ENCODE measurements around the gene BPTF. TPM values are rescaled to one million over a fixed set of nuclear protein-coding genes. Genes with fewer than 3 reads are reported as not detected.

The BPTF gene
- total RNA-seq, 2 donors from 2014 or later: 53.3 to 77.3 TPM

DNA sequence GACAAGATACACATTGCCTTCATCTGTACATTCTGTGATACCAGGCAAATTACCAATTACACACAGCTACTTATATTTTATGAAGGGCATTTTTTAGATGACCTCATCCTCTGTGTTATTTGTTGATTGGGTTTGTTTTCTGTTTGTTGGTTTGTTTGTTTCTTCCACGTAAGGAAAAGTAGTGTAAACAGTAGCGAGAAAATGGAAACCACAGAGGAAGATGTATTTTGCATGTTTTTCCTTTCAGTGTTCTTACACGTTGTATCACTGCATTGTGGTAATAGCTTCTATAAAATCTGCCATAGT lies 158.0 kb downstream of the BPTF start:
- Histone ChIP-seq H3K9me3 (no peaks in the 10 kb centered on the region), H3K27me3 (replicated peaks; ENCODE audit: insufficient read depth) (no peaks in the 10 kb centered on the region), H3K27ac (no peak overlapping the region), H3K4me1 (ENCODE audit: control insufficient read depth in 1 of 2, low read depth in 2 of 2) (no peaks in the 10 kb centered on the region), H3K4me3 (no peak overlapping the region), H3K36me3 (no peaks in the 10 kb centered on the region)
- ATAC-seq (ENCODE audit: insufficient number of reproducible peaks, low FRiP score, low read depth) (no peak), DNase-seq (ENCODE audit: low spot score) (no peak)
- TF ChIP-seq, protein P1, sequence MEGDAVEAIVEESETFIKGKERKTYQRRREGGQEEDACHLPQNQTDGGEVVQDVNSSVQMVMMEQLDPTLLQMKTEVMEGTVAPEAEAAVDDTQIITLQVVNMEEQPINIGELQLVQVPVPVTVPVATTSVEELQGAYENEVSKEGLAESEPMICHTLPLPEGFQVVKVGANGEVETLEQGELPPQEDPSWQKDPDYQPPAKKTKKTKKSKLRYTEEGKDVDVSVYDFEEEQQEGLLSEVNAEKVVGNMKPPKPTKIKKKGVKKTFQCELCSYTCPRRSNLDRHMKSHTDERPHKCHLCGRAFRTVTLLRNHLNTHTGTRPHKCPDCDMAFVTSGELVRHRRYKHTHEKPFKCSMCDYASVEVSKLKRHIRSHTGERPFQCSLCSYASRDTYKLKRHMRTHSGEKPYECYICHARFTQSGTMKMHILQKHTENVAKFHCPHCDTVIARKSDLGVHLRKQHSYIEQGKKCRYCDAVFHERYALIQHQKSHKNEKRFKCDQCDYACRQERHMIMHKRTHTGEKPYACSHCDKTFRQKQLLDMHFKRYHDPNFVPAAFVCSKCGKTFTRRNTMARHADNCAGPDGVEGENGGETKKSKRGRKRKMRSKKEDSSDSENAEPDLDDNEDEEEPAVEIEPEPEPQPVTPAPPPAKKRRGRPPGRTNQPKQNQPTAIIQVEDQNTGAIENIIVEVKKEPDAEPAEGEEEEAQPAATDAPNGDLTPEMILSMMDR (IDR thresholded peaks at IDR 0.05): no peak

DNA sequence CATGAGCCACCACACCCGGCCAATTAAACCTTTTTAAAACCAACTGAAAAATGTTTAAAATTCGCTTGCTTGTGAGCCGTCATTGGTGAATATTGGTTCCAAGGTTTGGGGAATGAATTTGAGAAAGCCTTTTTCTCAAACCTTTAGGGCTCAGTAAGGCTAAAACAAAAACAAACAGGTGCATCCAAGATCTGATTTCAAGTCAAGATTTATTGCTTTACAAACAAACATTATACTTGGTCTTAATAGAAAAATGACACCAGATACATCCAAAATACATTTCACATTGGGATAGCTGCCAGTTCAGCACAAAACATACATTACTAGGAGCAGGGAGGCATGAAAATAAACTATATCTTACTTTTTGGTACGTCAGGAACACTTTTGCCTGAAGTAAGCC lies 165.6 kb downstream of the BPTF start:
- no peaks in the 10 kb centered on the region for H3K27me3 ChIP-seq (replicated peaks; ENCODE audit: insufficient read depth)
- TF ChIP-seq, protein P1 (IDR thresholded peaks at IDR 0.05): no peak

DNA sequence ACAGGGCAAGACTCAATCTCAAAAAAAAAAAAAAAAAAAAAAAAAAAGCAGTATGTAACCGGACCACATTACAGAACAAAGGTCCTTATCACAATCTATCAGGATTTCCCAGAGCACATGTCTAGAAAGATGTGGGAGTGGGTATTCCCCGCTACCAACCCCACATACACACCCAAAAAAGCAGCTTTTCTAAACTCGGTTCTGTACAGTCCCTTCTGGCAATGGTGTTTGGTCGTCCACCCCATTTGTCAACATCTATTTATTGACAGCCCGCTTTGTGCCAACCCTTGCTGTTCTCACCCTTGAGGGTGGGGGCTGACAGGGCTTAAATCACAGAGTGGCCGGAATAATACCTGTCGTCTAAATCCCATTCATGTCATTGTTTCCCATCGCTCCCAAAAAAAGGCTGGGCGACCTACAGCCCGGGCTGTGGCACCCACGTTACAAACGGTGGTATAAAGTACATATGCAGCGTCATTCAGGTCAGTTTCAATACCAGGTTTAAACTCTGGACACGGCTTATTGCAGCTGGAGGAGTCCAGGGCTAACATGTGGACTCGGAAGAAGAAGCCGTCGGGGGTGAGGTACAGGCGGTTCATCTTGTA lies 167.3 kb downstream of the BPTF start:
- DNase-seq (ENCODE audit: low spot score) (no peak), ATAC-seq (ENCODE audit: insufficient number of reproducible peaks, low FRiP score, low read depth) (no peak)
- Histone ChIP-seq H3K4me3 (peak overlapping the region; percentile 82), H3K36me3 (no peaks in the 10 kb centered on the region), H3K27ac (peak overlapping the region; percentile 81 to 93), H3K9me3 (no peaks in the 10 kb centered on the region), H3K4me1 (ENCODE audit: control insufficient read depth in 1 of 2, low read depth in 2 of 2) (peaks cover 13 to 25% of the 10 kb centered on the region in 2 donors), H3K27me3 (replicated peaks; ENCODE audit: insufficient read depth) (no peaks in the 10 kb centered on the region)
- TF ChIP-seq, protein P1 (IDR thresholded peaks at IDR 0.05): no peak

More for the DNA sequence above, 165.6 kb downstream of the BPTF start:
- H3K4me3 ChIP-seq: no peak overlapping the region
- no peaks in the 10 kb centered on the region for H3K9me3 ChIP-seq
- peaks cover 9 to 20% of the 10 kb centered on the region in 2 donors for H3K4me1 ChIP-seq (ENCODE audit: control insufficient read depth in 1 of 2, low read depth in 2 of 2)
- no peaks in the 10 kb centered on the region for H3K36me3 ChIP-seq
- ATAC-seq (ENCODE audit: insufficient number of reproducible peaks, low FRiP score, low read depth) (no peak), DNase-seq (ENCODE audit: low spot score) (no peak)
- no peak overlapping the region for H3K27ac ChIP-seq

DNA sequence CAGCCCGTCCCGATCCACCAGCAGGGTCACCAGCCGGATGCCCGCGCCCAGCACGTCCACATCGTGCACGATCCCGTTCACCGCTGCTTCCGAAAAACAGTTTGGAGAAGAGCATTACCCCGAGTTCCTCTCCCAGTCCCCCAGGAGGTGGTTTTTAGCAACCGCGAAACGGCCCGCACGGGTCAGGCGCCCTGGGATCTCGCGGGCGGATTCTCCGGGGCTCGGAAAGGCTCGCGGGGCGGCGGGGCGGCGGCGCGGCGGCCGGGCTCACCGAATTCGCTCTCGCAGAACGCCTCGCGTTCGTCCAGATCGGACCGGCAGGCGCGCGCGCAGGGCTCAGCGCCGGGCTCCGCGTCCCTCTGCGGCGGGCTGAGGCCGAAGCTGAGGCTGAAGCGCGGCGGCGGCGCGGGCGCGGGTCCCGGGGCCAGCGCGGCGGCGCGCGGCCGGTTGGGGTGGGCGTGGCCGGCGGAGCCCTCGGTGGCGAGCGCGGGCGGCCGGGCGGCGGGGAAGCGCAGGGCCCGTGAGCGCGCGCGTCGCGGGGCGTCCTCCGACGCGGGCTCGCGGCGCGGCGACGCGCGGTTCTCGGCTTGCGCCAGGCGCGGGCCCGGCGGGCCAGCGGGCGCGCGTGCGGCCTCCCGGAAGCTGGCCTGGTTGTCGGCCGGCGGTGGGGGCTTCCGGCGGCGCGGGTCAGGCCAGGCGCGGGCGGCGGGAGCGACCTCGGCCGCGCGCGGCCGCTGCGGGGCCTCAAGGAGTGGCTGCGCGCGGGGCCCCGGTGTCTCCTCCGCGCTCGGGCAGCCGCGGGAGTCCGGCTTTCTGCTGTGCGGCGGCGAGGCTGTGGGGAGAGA lies 168.1 kb downstream of the BPTF start:
- no peaks in the 10 kb centered on the region for H3K9me3 ChIP-seq
- DNase-seq (ENCODE audit: low spot score) (peak; percentile 19), ATAC-seq (ENCODE audit: insufficient number of reproducible peaks, low FRiP score, low read depth) (peak; percentile 72)
- no peaks in the 10 kb centered on the region for H3K27me3 ChIP-seq (replicated peaks; ENCODE audit: insufficient read depth)
- H3K4me1 ChIP-seq (ENCODE audit: control insufficient read depth in 1 of 2, low read depth in 2 of 2): peaks cover 13 to 25% of the 10 kb centered on the region in 2 donors
- peak overlapping the region; percentile 93 to 98 for H3K27ac ChIP-seq
- H3K4me3 ChIP-seq: peak overlapping the region; percentile 94
- H3K36me3 ChIP-seq: no peaks in the 10 kb centered on the region
- TF ChIP-seq, protein P1 (IDR thresholded peaks at IDR 0.05): no peak

GRCh38 chr17:67993998-67994361 lies 168.7 kb downstream of the BPTF start:
- Histone ChIP-seq H3K36me3 (no peaks in the 10 kb centered on the region), H3K27ac (peak overlapping the region; percentile 93 to 98), H3K4me1 (ENCODE audit: control insufficient read depth in 1 of 2, low read depth in 2 of 2) (peaks cover 13 to 25% of the 10 kb centered on the region in 2 donors), H3K9me3 (no peaks in the 10 kb centered on the region), H3K27me3 (replicated peaks; ENCODE audit: insufficient read depth) (no peaks in the 10 kb centered on the region), H3K4me3 (peak overlapping the region; percentile 94)
- DNase-seq (ENCODE audit: low spot score): no peak
- TF ChIP-seq, protein P1 (IDR thresholded peaks at IDR 0.05): no peak
- no peak for ATAC-seq (ENCODE audit: insufficient number of reproducible peaks, low FRiP score, low read depth)
